GM12878 (cell line): ENCODE data around the gene MIPOL1.

Source experiments
- ASH2L ChIP-seq: fragments of 300-600, 200-600 bp; sonication (generic); IDR thresholded peaks from 2 replicates; pipeline ENCODE4 v1.6.1; 2017; ENCODE audit warnings: low read depth, mild to moderate bottlenecking, borderline replicate concordance
- E4F1 ChIP-seq: fragments of 450-650 bp; IDR thresholded peaks from 2 replicates; pipeline ENCODE4 v1.6.1; 2018; ENCODE audit warnings: borderline replicate concordance, mild to moderate bottlenecking; ENCODE audit not compliant: partially characterized antibody
- EZH2 ChIP-seq: IDR thresholded peaks from 2 replicates; pipeline ENCODE4 v1.6.1; 2012; ENCODE audit warnings: low read depth, mild to moderate bottlenecking, control low read depth, inconsistent platforms, low read length, borderline replicate concordance; ENCODE audit not compliant: control insufficient read depth
- FOXM1 ChIP-seq: IDR thresholded peaks from 2 replicates; pipeline ENCODE4 v1.6.1; 2012; ENCODE audit warnings: low read depth, mild to moderate bottlenecking, inconsistent platforms, low read length, moderate library complexity
- HDAC2 ChIP-seq: fragments of 200-600 bp; sonication (generic); IDR thresholded peaks from 2 replicates; pipeline ENCODE4 v1.6.1; 2017
- KAT2A ChIP-seq: conservative IDR thresholded peaks from 2 replicates; pipeline ENCODE4 v1.6.1; 2011; ENCODE audit warnings: low read depth, low read length; ENCODE audit not compliant: control insufficient read depth
- KDM1A ChIP-seq: fragments of 200-600 bp; sonication (generic); IDR thresholded peaks from 2 replicates; pipeline ENCODE4 v1.6.1; 2016; ENCODE audit warnings: borderline replicate concordance
- NBN ChIP-seq: fragments of 450-650 bp; IDR thresholded peaks from 2 replicates; pipeline ENCODE4 v1.6.1; 2016
- POLR2A ChIP-seq: IDR thresholded peaks from 2 replicates; pipeline ENCODE4 v1.6.1; 2011; ENCODE audit warnings: low read depth, mild to moderate bottlenecking, low read length
- POLR2AphosphoS2 ChIP-seq: IDR thresholded peaks from 2 replicates; pipeline ENCODE4 v1.6.1; 2011; ENCODE audit warnings: low read depth, mild to moderate bottlenecking, low read length, improper control_type of control experiment, moderate library complexity
- SREBF1 ChIP-seq: IDR thresholded peaks from 2 replicates; pipeline ENCODE4 v1.6.1; 2012; ENCODE audit warnings: mild to moderate bottlenecking, low read length
- USF2 ChIP-seq: IDR thresholded peaks from 2 replicates; pipeline ENCODE4 v1.6.1; 2011; ENCODE audit warnings: low read depth, low read length, improper control_type of control experiment, borderline replicate concordance
- TF ChIP-seq, protein P1 (sequence below), 3 experiments: IDR thresholded peaks in 2 of 3; conservative IDR thresholded peaks in 1 of 3; 2 replicates each; pipeline ENCODE4 v1.5.1; 2011; ENCODE audit warnings: low read depth in 3 of 3, low read length in 3 of 3, mild to moderate bottlenecking in 3 of 3, control low read depth in 2 of 3, moderate library complexity in 2 of 3, inconsistent platforms in 1 of 3, mixed read lengths in 1 of 3; ENCODE audit not compliant: control insufficient read depth in 2 of 3, insufficient read depth in 1 of 3; ENCODE audit errors: extremely low read depth in 1 of 3

- TF ChIP-seq, protein P1, sequence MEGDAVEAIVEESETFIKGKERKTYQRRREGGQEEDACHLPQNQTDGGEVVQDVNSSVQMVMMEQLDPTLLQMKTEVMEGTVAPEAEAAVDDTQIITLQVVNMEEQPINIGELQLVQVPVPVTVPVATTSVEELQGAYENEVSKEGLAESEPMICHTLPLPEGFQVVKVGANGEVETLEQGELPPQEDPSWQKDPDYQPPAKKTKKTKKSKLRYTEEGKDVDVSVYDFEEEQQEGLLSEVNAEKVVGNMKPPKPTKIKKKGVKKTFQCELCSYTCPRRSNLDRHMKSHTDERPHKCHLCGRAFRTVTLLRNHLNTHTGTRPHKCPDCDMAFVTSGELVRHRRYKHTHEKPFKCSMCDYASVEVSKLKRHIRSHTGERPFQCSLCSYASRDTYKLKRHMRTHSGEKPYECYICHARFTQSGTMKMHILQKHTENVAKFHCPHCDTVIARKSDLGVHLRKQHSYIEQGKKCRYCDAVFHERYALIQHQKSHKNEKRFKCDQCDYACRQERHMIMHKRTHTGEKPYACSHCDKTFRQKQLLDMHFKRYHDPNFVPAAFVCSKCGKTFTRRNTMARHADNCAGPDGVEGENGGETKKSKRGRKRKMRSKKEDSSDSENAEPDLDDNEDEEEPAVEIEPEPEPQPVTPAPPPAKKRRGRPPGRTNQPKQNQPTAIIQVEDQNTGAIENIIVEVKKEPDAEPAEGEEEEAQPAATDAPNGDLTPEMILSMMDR (IDR thresholded peaks at IDR 0.05 in 2 of 3, conservative IDR thresholded peaks at IDR 0.05 in 1 of 3; ENCODE audit: control insufficient read depth in 2 of 3, extremely low read depth in 1 of 3, insufficient read depth in 1 of 3, low read depth in 3 of 3, low read length in 3 of 3) = no peak
- TF ChIP-seq KDM1A (no peak), E4F1 (no peak), POLR2AphosphoS2 (no peak), NBN (no peak), POLR2A (no peak), HDAC2 (no peak), FOXM1 (no peak), USF2 (no peak), SREBF1 (no peak), KAT2A (no peak), ASH2L (no peak), EZH2 (no peak)
Observed at GRCh38 chr14:37343307-37344094, 145.8 kb downstream of the MIPOL1 start.
